Sigmoid colon (tissue), 7 donors: ENCODE measurements around the gene DCDC2C. TPM values are rescaled to one million over a fixed set of nuclear protein-coding genes. Genes with fewer than 3 reads are reported as not detected.

Experiments
- DNase-seq: peaks from one replicate; pipeline ENCODE4 v3.0.0-alpha.2; 2019
- H3K27ac ChIP-seq, 4 donors: fragments of 200-600 bp; sonication (generic); one replicate each; pipeline ENCODE4 v1.5.1; 2016 to 2019; ENCODE audit warnings: mild to moderate bottlenecking in 1 of 4
- H3K27me3 ChIP-seq, 3 donors: fragments of 200-600 bp; sonication (generic); one replicate each; pipeline ENCODE4 v1.5.1; 2019; ENCODE audit warnings: mild to moderate bottlenecking in 1 of 3
- H3K36me3 ChIP-seq, 4 donors: fragments of 200-600 bp; sonication (generic); one replicate each; pipeline ENCODE4 v1.5.1; 2016 to 2019
- H3K4me1 ChIP-seq, 4 donors: fragments of 200-600 bp; sonication (generic); one replicate each; pipeline ENCODE4 v1.5.1; 2017 to 2019
- H3K4me3 ChIP-seq, 4 donors: fragments of 200-600 bp; sonication (generic); one replicate each; pipeline ENCODE4 v1.5.1; 2017 to 2019; ENCODE audit warnings: mild to moderate bottlenecking in 2 of 4, moderate library complexity in 1 of 4
- H3K9me3 ChIP-seq, 4 donors: fragments of 200-600 bp in 3 of 4; sonication (generic) in 3 of 4; one replicate each; pipeline versions ENCODE4 v1.5.1 to v1.6.1; 2013 to 2019
- EP300 ChIP-seq, 4 donors: sonication (generic); formaldehyde crosslinking; IDR thresholded peaks; one replicate each; pipeline ENCODE4 v1.6.1; 2017; ENCODE audit warnings: antibody characterized with exemption in 4 of 4
- POLR2A ChIP-seq, 2 donors: fragments of 450-650 bp; IDR thresholded peaks; one replicate each; pipeline ENCODE4 v1.6.1; 2016; ENCODE audit warnings: antibody characterized with exemption in 2 of 2, mild to moderate bottlenecking in 2 of 2, moderate library complexity in 2 of 2
- POLR2AphosphoS5 ChIP-seq, 4 donors: sonication (generic); formaldehyde crosslinking; IDR thresholded peaks; one replicate each; pipeline ENCODE4 v1.6.1; 2017; ENCODE audit warnings: antibody characterized with exemption in 4 of 4
- WGBS, 2 donors: extraction: QIAGEN DNeasy Blood & Tissue Kit; methylation state at CpG; one replicate each; pipeline ENCODE4 v1.1.7; 2013; 5-methylcytosine and 5-hydroxymethylcytosine counted together
- intact Hi-C: fragments of 100-400 bp; cut with DNase I; formaldehyde crosslinking; loops from one replicate; pipeline ENCODE4 v1.15.1; 2023
- polyA plus RNA-seq, 3 donors: library from polyadenylated mRNA; stranded (reverse); fragments of 200-250 nt; gene quantifications; one replicate each; pipeline ENCODE4 v1.2.3, GENCODE V29; 2013
- total RNA-seq, 4 donors: library from RNA; depleted of rRNA; stranded (reverse); fragments of >200 nt; gene quantifications; one replicate each; pipeline ENCODE4 v1.1.0, GENCODE V29; 2016
- TF ChIP-seq, protein P1 (sequence below), 4 experiments: fragments of 450-650 bp in 3 of 4; fragments of 200-600 bp in 1 of 4; IDR thresholded peaks; one replicate each; pipeline ENCODE4 v1.5.1; 2016 to 2019; ENCODE audit warnings: antibody characterized with exemption in 4 of 4, mild to moderate bottlenecking in 3 of 4, moderate library complexity in 2 of 4
- donor health status: healthy with polysubstance abuse.
- donor health status: Bipolar disorder and iron deficiency.
- donor health status: healthy.

DCDC2C gene
- total and polyA plus RNA-seq, 7 donors = 0.33 TPM; not detected in 6

DNA sequence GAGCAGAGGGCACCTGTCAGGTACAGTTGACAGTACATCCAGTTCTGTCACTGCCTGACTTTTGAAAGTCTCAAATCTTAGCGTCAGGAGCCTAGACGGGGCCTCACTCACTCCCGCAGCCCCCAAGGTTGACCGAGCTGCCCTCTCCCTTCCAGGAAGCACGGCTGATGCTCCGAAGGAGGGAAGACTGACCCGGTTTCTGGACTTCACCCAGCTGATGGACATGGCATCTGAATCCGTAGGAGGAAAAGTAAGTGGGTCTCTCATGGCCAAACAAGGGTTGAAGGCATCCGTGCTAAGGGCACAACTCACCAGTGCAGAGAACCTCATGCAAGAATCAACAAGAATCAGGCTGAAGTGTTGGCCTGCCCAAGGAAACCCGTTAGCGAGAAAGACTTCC lies 32.4 kb upstream of the DCDC2C start:
- WGBS, 2 donors = 87 to 89% methylated on average over 11 of the region's 11 CpGs
- H3K27me3 ChIP-seq = no peaks in the 10 kb centered on the region
- no peak for DNase-seq
- H3K9me3 ChIP-seq = no peaks in the 10 kb centered on the region
- TF ChIP-seq POLR2A (IDR thresholded peaks at IDR 0.05) (no peak), EP300 (IDR thresholded peaks at IDR 0.05) (no peak), POLR2AphosphoS5 (IDR thresholded peaks at IDR 0.05) (no peak)
- TF ChIP-seq, protein P1, sequence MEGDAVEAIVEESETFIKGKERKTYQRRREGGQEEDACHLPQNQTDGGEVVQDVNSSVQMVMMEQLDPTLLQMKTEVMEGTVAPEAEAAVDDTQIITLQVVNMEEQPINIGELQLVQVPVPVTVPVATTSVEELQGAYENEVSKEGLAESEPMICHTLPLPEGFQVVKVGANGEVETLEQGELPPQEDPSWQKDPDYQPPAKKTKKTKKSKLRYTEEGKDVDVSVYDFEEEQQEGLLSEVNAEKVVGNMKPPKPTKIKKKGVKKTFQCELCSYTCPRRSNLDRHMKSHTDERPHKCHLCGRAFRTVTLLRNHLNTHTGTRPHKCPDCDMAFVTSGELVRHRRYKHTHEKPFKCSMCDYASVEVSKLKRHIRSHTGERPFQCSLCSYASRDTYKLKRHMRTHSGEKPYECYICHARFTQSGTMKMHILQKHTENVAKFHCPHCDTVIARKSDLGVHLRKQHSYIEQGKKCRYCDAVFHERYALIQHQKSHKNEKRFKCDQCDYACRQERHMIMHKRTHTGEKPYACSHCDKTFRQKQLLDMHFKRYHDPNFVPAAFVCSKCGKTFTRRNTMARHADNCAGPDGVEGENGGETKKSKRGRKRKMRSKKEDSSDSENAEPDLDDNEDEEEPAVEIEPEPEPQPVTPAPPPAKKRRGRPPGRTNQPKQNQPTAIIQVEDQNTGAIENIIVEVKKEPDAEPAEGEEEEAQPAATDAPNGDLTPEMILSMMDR (IDR thresholded peaks at IDR 0.05) = no peak
- H3K4me3 ChIP-seq = no peak overlapping the region
- H3K4me1 ChIP-seq = no peaks in the 10 kb centered on the region
- H3K27ac ChIP-seq = no peak overlapping the region
- intact Hi-C loops = no loop called here
- H3K36me3 ChIP-seq = no peaks in the 10 kb centered on the region

DNA sequence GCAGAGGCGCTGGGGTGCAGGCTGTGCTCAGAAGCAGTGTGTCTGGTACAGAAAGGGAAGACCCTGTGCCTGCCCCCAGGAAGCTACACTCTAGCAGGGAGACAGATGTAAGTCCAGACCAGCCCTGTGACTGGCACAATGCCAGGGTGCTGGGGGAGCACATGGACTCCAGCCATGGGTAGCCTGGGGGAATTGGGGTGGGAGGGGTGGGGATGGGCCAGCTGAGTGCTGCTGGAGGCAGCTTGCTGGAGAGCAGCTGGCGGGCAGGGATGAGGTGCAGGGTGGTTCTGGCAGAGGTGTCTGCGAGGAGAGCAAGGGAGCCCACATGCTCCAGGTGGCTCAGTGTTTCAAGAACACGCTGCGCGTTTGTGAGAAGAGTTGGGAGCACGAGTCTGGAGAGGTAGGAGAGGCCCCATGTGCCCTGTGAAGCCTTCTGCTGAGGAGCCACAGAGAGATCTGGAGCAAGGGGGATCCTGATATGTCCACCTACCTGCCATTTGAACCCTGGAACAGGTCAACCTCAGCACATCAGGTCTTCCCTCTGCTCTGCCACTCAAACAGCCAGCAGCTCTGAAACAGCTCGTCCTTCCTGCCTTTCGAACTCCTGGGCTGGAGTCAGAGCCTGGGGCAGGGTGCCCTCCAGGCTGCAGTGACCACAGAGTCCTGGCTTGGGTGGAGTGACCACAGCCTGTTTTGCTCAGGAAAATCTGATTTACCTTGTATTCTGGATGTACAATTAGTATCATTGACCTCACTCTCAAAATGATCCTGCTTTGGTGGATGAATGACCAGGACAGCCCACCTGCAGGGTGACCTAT lies 30.3 kb upstream of the DCDC2C start:
- Histone ChIP-seq H3K27me3 (no peaks in the 10 kb centered on the region), H3K27ac (no peak overlapping the region), H3K4me1 (no peaks in the 10 kb centered on the region), H3K4me3 (no peak overlapping the region), H3K36me3 (no peaks in the 10 kb centered on the region), H3K9me3 (no peaks in the 10 kb centered on the region)
- 73 to 81% methylated on average over 9 of the region's 9 CpGs for WGBS, 2 donors
- TF ChIP-seq, protein P1 (IDR thresholded peaks at IDR 0.05) = no peak
- no peak for TF ChIP-seq POLR2AphosphoS5 (IDR thresholded peaks at IDR 0.05)
- no peak for TF ChIP-seq POLR2A (IDR thresholded peaks at IDR 0.05)
- no peak for TF ChIP-seq EP300 (IDR thresholded peaks at IDR 0.05)
- DNase-seq = no peak
- intact Hi-C loops = no loop called here

DNA sequence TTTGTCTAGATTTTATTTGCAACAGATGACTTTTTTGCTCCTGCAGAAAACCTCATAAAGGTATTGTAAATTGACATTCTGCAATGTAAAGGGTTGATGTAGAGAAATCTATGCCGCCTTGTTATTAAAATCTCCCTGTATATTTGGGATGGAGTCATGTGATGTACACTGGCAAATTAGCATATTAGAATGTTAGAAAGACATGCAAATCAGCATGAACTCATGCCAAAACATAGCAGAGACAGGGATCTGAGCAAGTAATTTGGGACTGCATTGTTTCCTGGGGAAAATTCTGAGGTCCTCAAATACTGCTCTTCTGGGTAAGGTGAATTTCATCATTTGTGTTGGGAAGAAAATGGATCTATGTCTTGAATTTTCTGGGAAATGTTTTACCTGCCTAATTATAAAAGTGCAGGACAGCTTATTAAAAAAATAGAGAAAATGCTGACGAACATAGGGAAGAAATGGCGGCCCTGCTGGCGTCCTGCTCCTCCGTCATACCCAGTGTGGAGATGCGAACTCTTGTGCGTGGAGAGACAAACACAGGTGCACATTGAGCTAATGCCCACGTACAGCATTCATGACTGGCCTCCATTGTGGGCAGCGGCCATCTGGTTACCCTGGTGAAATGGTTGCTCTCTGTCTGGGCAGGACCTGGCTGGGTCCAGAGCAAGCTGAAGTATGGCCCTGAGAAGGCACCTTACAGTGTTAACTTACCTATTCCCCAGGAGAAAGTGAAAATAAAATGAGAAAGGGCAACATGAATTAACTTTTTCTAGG lies 29.1 kb upstream of the DCDC2C start:
- no peak for DNase-seq

DNA sequence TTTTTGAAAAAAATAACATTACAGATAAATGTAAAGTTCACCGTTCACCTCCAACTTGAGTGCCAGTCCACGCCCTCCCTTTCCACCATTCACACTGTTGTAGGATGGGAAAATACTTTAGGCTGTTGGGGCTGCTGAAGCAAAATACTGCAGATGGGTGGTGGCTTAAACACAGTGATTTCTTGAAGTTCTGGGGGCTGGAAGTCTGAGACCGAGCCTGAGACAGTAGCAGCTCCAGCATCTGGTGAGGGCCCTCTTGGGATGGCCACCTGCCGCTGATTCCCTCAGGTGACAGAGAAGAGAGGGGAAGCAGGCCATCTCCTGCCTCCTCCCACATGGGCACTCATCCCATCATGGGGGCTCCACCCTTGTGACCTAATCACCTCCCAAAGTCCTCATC lies 27.7 kb upstream of the DCDC2C start:
- Histone ChIP-seq H3K4me3 (no peak overlapping the region), H3K27ac (no peak overlapping the region), H3K36me3 (no peaks in the 10 kb centered on the region), H3K27me3 (no peaks in the 10 kb centered on the region), H3K9me3 (no peaks in the 10 kb centered on the region), H3K4me1 (no peaks in the 10 kb centered on the region)
- TF ChIP-seq POLR2AphosphoS5 (IDR thresholded peaks at IDR 0.05) = no peak
- no peak for TF ChIP-seq EP300 (IDR thresholded peaks at IDR 0.05)
- TF ChIP-seq, protein P1 (IDR thresholded peaks at IDR 0.05) = no peak
- no peak for TF ChIP-seq POLR2A (IDR thresholded peaks at IDR 0.05)
- DNase-seq = no peak
- intact Hi-C loops = no loop called here
- WGBS, 2 donors = 87 to 96% methylated on average over 4 of the region's 4 CpGs

More for the DNA sequence above, 29.1 kb upstream of the DCDC2C start:
- intact Hi-C loops = no loop called here
- H3K27ac ChIP-seq = no peak overlapping the region
- H3K4me1 ChIP-seq = no peaks in the 10 kb centered on the region
- H3K27me3 ChIP-seq = no peaks in the 10 kb centered on the region
- no peaks in the 10 kb centered on the region for H3K36me3 ChIP-seq
- no peaks in the 10 kb centered on the region for H3K9me3 ChIP-seq
- WGBS, 2 donors = 84 to 87% methylated on average over 9 of the region's 9 CpGs
- TF ChIP-seq POLR2AphosphoS5 (IDR thresholded peaks at IDR 0.05) (no peak), POLR2A (IDR thresholded peaks at IDR 0.05) (no peak), EP300 (IDR thresholded peaks at IDR 0.05) (no peak)
- TF ChIP-seq, protein P1 (IDR thresholded peaks at IDR 0.05) = no peak
- H3K4me3 ChIP-seq = no peak overlapping the region
